Gastroesophageal sphincter (tissue), 4 donors: ENCODE measurements around the gene MRPS22. TPM values are rescaled to one million over a fixed set of nuclear protein-coding genes. Genes with fewer than 3 reads are reported as not detected.
"Not testable (repeated sequence)": the region's sequence is repeated elsewhere in the genome, so short reads cannot be mapped to it uniquely, and the experiment has no call there.

Experiments used
- ATAC-seq: fragments of 150-250 bp; one replicate; pipeline ENCODE4 v1.9.1; 2016; ENCODE audit warnings: mild to moderate bottlenecking, moderate library complexity
- H3K27ac ChIP-seq, 4 donors: fragments of 200-600 bp; sonication (generic) in 3 of 4; 1 replicate in 3 of 4; 2 replicates in 1 of 4; pipeline ENCODE4 v1.5.1; 2016 to 2019
- H3K27me3 ChIP-seq: fragments of 200-600 bp; sonication (generic); one replicate; pipeline ENCODE4 v1.5.1; 2019
- H3K36me3 ChIP-seq, 2 donors: fragments of 200-600 bp; sonication (generic); one replicate each; pipeline ENCODE4 v1.5.1; 2019; ENCODE audit warnings: control low read depth in 1 of 2
- H3K4me1 ChIP-seq, 3 donors: fragments of 200-600 bp; sonication (generic); 1 replicate in 2 of 3; 2 replicates in 1 of 3; pipeline ENCODE4 v1.5.1; 2016 to 2019; ENCODE audit warnings: control low read depth in 2 of 3
- H3K4me3 ChIP-seq, 2 donors: fragments of 200-600 bp; sonication (generic); one replicate each; pipeline ENCODE4 v1.5.1; 2019; ENCODE audit warnings: mild to moderate bottlenecking in 1 of 2, moderate library complexity in 1 of 2
- H3K9me3 ChIP-seq, 3 donors: fragments of 200-600 bp; sonication (generic); one replicate each; pipeline ENCODE4 v1.5.1; 2017 to 2019; ENCODE audit warnings: control low read depth in 2 of 3
- CTCF ChIP-seq, 4 experiments: fragments of 200-600 bp in 2 of 4; fragments of 450-650 bp in 2 of 4; sonication (generic) in 1 of 4; IDR thresholded peaks; one replicate each; pipeline ENCODE4 v1.5.1; 2017 to 2019; ENCODE audit warnings: antibody characterized with exemption in 4 of 4, mild to moderate bottlenecking in 2 of 4, moderate library complexity in 2 of 4
- EP300 ChIP-seq: sonication (generic); formaldehyde crosslinking; IDR thresholded peaks from one replicate; pipeline ENCODE4 v1.6.1; 2017; ENCODE audit warnings: antibody characterized with exemption, mild to moderate bottlenecking
- POLR2A ChIP-seq, 2 donors: fragments of 450-650 bp; IDR thresholded peaks; one replicate each; pipeline ENCODE4 v1.6.1; 2017; ENCODE audit warnings: antibody characterized with exemption in 2 of 2, mild to moderate bottlenecking in 2 of 2, moderate library complexity in 1 of 2
- POLR2AphosphoS5 ChIP-seq: sonication (generic); formaldehyde crosslinking; IDR thresholded peaks from one replicate; pipeline ENCODE4 v1.6.1; 2017; ENCODE audit warnings: antibody characterized with exemption
- WGBS, 2 donors: methylation state at CpG; one replicate each; pipeline ENCODE4 v1.1.5; 2018; ENCODE audit warnings: low coverage in 1 of 2; 5-methylcytosine and 5-hydroxymethylcytosine counted together
- total RNA-seq, 4 donors: library from RNA; depleted of rRNA; stranded (reverse); fragments of >200 nt; gene quantifications; one replicate each; pipeline ENCODE4 v1.1.0, GENCODE V29; 2016

MRPS22 gene
- total RNA-seq, 4 donors from 2014 or later = 52.6 to 68.8 (median 56.6) TPM

DNA sequence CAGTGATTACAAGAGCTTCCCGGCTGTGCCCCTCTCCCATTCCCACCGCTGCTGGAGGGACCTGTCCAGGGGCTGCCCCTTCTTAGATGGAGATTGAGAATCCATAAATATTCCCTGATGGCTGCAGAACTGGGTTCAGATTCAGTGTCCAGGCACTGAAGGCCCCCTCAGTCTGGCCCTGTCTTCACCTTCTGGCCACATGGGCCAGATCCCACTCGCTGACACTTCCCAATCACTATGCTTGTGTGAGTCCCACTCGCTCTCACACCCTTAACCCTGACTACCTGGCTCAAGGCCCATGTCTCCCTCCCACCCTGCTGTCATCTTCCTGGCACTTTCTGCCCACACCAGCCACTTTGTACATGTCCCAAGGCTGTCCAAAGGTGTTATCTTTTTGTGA is 15.5 kb upstream of the MRPS22 start:
- Histone ChIP-seq H3K4me3 (no peak overlapping the region), H3K36me3 (no peaks in the 10 kb centered on the region), H3K4me1 (peaks cover 0 to 8% (median 0%) of the 10 kb centered on the region in 3 donors), H3K27ac (no peak overlapping the region), H3K27me3 (peaks cover 44% of the 10 kb centered on the region), H3K9me3 (no peaks in the 10 kb centered on the region)
- whole genome bisulfite sequencing, 2 donors = 100% methylated on average over 1 of the region's 4 CpGs
- ATAC-seq = no peak
- TF ChIP-seq POLR2AphosphoS5 = no peak
- TF ChIP-seq EP300 = no peak
- TF ChIP-seq CTCF (IDR thresholded peaks at IDR 0.05) = no peak
- TF ChIP-seq POLR2A (IDR thresholded peaks at IDR 0.05) = no peak

DNA sequence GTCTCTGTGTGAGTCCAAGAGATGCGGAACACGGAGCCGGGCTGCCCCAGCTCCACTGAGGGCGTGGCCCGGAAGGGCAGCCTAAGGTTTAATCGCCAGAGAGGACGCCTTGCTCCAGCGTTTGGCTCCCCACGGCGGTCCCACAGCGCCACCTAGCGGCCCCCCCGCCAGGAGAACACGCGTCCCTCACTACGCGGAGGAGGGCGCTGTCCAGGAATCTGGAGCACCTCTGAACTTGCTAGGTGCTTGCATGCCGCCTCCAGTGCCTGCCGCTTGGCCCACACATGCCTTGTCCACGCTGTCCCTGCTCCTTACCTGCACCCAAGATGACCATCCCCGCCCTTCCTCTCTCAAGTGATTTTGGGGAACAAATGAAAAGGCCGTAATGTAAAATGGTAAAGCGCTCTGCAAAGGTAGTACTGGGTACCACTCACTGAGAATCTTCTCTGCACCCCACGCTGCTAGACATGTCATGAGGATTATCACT is 14.4 kb upstream of the MRPS22 start:
- Histone ChIP-seq H3K27me3 (peaks cover 44% of the 10 kb centered on the region), H3K36me3 (no peaks in the 10 kb centered on the region), H3K9me3 (no peaks in the 10 kb centered on the region), H3K4me3 (peak overlapping the region in 1 of 2 donors; percentile 16), H3K4me1 (peaks cover 0 to 8% (median 0%) of the 10 kb centered on the region in 3 donors), H3K27ac (no peak overlapping the region)
- ATAC-seq = peak; percentile 91
- TF ChIP-seq CTCF (IDR thresholded peaks at IDR 0.05) (peak; percentile 84 to 99 (median 88)), POLR2A (IDR thresholded peaks at IDR 0.05) (no peak), EP300 (no peak)
- 38 to 100% methylated on average over 1 to 4 of the region's 25 CpGs for WGBS, 2 donors

- no peak for TF ChIP-seq POLR2AphosphoS5
- no peak for TF ChIP-seq EP300
- no peak for TF ChIP-seq CTCF (IDR thresholded peaks at IDR 0.05)
- no peak for TF ChIP-seq POLR2A (IDR thresholded peaks at IDR 0.05)
- ATAC-seq = no peak
- Histone ChIP-seq H3K27me3 (peaks cover 40% of the 10 kb centered on the region), H3K9me3 (no peaks in the 10 kb centered on the region), H3K36me3 (no peaks in the 10 kb centered on the region), H3K4me1 (peaks cover 0 to 8% (median 0%) of the 10 kb centered on the region in 3 donors), H3K4me3 (no peak overlapping the region), H3K27ac (no peak overlapping the region)
- 48% methylated on average over 2 of the region's 2 CpGs; no CpG with 5 or more reads in 1 of the 2 donors for WGBS, 2 donors
Measured at GRCh38 chr3:139332092-139332491, 11.7 kb upstream of the MRPS22 start.

GRCh38 chr3:139334675-139335074 is 9.1 kb upstream of the MRPS22 start:
- H3K36me3 ChIP-seq, H3K4me1 ChIP-seq, H3K9me3 ChIP-seq, ATAC-seq, H3K4me3 ChIP-seq, H3K27ac ChIP-seq: not testable (repeated sequence)
- WGBS, 2 donors = 60% methylated on average over 1 of the region's 1 CpG
- H3K27me3 ChIP-seq = peaks cover 23% of the 10 kb centered on the region

GRCh38 chr3:139338405-139338804 is 5.4 kb upstream of the MRPS22 start:
- no peak overlapping the region for H3K4me3 ChIP-seq
- H3K27ac ChIP-seq = no peak overlapping the region
- no peak for ATAC-seq
- H3K27me3 ChIP-seq = no peaks in the 10 kb centered on the region
- H3K9me3 ChIP-seq = no peaks in the 10 kb centered on the region
- H3K36me3 ChIP-seq = no peaks in the 10 kb centered on the region
- 93% methylated on average over 4 of the region's 4 CpGs for WGBS, 2 donors
- no peaks in the 10 kb centered on the region for H3K4me1 ChIP-seq
- TF ChIP-seq POLR2AphosphoS5 (no peak), CTCF (IDR thresholded peaks at IDR 0.05) (no peak), EP300 (no peak), POLR2A (IDR thresholded peaks at IDR 0.05) (no peak)
